Activated T-cell treated with anti-CD3 and anti-CD28 coated beads, Interleukin-2, amount 50 U/mL, for 24 hours (primary cell): ENCODE data around the gene BTBD19.
A peak's percentile ranks its signal among the peaks of the same experiment; 100 is the strongest.

Source experiments
- DNase-seq: peaks from one replicate; pipeline ENCODE4 v3.0.0-alpha.2; 2020
- H3K27ac Mint-ChIP-seq: 2 replicates; pipeline ENCODE4 v1.8.0; 2020; ENCODE audit warnings: mild to moderate bottlenecking, mixed read lengths
- H3K27me3 Mint-ChIP-seq: 2 replicates; pipeline ENCODE4 v1.8.0; 2020; ENCODE audit warnings: mixed read lengths
- H3K36me3 Mint-ChIP-seq: 2 replicates; pipeline ENCODE4 v1.8.0; 2020; ENCODE audit warnings: low read depth, mixed read lengths
- H3K4me1 Mint-ChIP-seq: 2 replicates; pipeline ENCODE4 v1.8.0; 2020; ENCODE audit warnings: low read depth, mixed read lengths
- H3K4me3 Mint-ChIP-seq: 2 replicates; pipeline ENCODE4 v1.8.0; 2020; ENCODE audit warnings: mild to moderate bottlenecking, moderate library complexity, mixed read lengths
- H3K9me3 Mint-ChIP-seq: 2 replicates; pipeline ENCODE4 v1.8.0; 2020; ENCODE audit warnings: mixed read lengths

BTBD19 gene

GRCh38 chr1:44799770-44800584 lies 8.3 kb upstream of the BTBD19 start, which contains the start of gene PLK3:
PLK3 (plus strand) TSS chr1:44800377; CDS start chr1:44800464, 87 bp downstream.
- Mint-ChIP-seq H3K36me3 (peaks cover 46% of the 10 kb centered on the region), H3K4me1 (peaks cover 45% of the 10 kb centered on the region), H3K27me3 (no peaks in the 10 kb centered on the region), H3K9me3 (no peaks in the 10 kb centered on the region), H3K4me3 (peak within 1 kb of the TSS; percentile 88), H3K27ac (peak within 1 kb of the TSS; percentile 99)
- peak; percentile 99 for DNase-seq

GRCh38 chr1:44801491-44802305 lies 6.6 kb upstream of the BTBD19 start:
- Mint-ChIP-seq H3K27ac (peak overlapping the region; percentile 94), H3K4me1 (peaks cover 58% of the 10 kb centered on the region), H3K27me3 (no peaks in the 10 kb centered on the region), H3K36me3 (peaks cover 59% of the 10 kb centered on the region), H3K4me3 (peak overlapping the region; percentile 88), H3K9me3 (no peaks in the 10 kb centered on the region)
- DNase-seq = peak; percentile 70

- Mint-ChIP-seq H3K27me3 (no peaks in the 10 kb centered on the region), H3K27ac (peak overlapping the region; percentile 94), H3K36me3 (peaks cover 66% of the 10 kb centered on the region), H3K9me3 (no peaks in the 10 kb centered on the region), H3K4me1 (peaks cover 66% of the 10 kb centered on the region), H3K4me3 (peak overlapping the region; percentile 88)
- DNase-seq = no peak
Observed at GRCh38 chr1:44802306-44803061, 5.8 kb upstream of the BTBD19 start.

- Mint-ChIP-seq H3K9me3 (no peaks in the 10 kb centered on the region), H3K27me3 (no peaks in the 10 kb centered on the region), H3K36me3 (peaks cover 71% of the 10 kb centered on the region), H3K4me3 (peak overlapping the region; percentile 88), H3K4me1 (peaks cover 71% of the 10 kb centered on the region), H3K27ac (peak overlapping the region; percentile 94)
- DNase-seq = no peak
Observed at GRCh38 chr1:44803062-44803311, 5.3 kb upstream of the BTBD19 start.

GRCh38 chr1:44803312-44804095 lies 4.8 kb upstream of the BTBD19 start:
- Mint-ChIP-seq H3K27me3 (no peaks in the 10 kb centered on the region), H3K4me3 (peak overlapping the region; percentile 88), H3K4me1 (peaks cover 75% of the 10 kb centered on the region), H3K27ac (peak overlapping the region; percentile 94), H3K9me3 (no peaks in the 10 kb centered on the region), H3K36me3 (peaks cover 76% of the 10 kb centered on the region)
- peak; percentile 31 for DNase-seq

- DNase-seq = peak; percentile 33
- no peaks in the 10 kb centered on the region for H3K9me3 Mint-ChIP-seq
- peak overlapping the region; percentile 94 for H3K27ac Mint-ChIP-seq
- peaks cover 84% of the 10 kb centered on the region for H3K4me1 Mint-ChIP-seq
- H3K36me3 Mint-ChIP-seq = peaks cover 88% of the 10 kb centered on the region
- H3K27me3 Mint-ChIP-seq = no peaks in the 10 kb centered on the region
- H3K4me3 Mint-ChIP-seq = peak overlapping the region; percentile 88
Observed at GRCh38 chr1:44805311-44806024, 2.9 kb upstream of the BTBD19 start.

- Mint-ChIP-seq H3K9me3 (no peaks in the 10 kb centered on the region), H3K27me3 (no peaks in the 10 kb centered on the region), H3K36me3 (peaks cover 88% of the 10 kb centered on the region), H3K4me1 (peaks cover 91% of the 10 kb centered on the region), H3K4me3 (peak overlapping the region; percentile 88), H3K27ac (peak overlapping the region; percentile 99)
- DNase-seq = no peak
Observed at GRCh38 chr1:44806025-44806703, 2.2 kb upstream of the BTBD19 start.

GRCh38 chr1:44806704-44807363 lies 1.5 kb upstream of the BTBD19 start, which contains the start of gene DYNLT4:
DYNLT4 (minus strand) TSS chr1:44807351; CDS start chr1:44806668, 683 bp downstream.
- Mint-ChIP-seq H3K36me3 (peaks cover 88% of the 10 kb centered on the region), H3K27me3 (no peaks in the 10 kb centered on the region), H3K9me3 (no peaks in the 10 kb centered on the region), H3K4me1 (peaks cover 96% of the 10 kb centered on the region), H3K27ac (peak within 1 kb of the TSS; percentile 99), H3K4me3 (peak within 1 kb of the TSS; percentile 80)
- DNase-seq = no peak

- peak; percentile 91 for DNase-seq
- H3K27me3 Mint-ChIP-seq = no peaks in the 10 kb centered on the region
- peaks cover 96% of the 10 kb centered on the region for H3K4me1 Mint-ChIP-seq
- H3K27ac Mint-ChIP-seq = peak overlapping the region; percentile 99
- H3K36me3 Mint-ChIP-seq = peaks cover 86% of the 10 kb centered on the region
- H3K4me3 Mint-ChIP-seq = peak overlapping the region; percentile 80
- H3K9me3 Mint-ChIP-seq = no peaks in the 10 kb centered on the region
Observed at GRCh38 chr1:44807364-44808062, 810 bp upstream of the BTBD19 start.

GRCh38 chr1:44808938-44809917 lies 905 bp downstream of the BTBD19 start:
- peak; percentile 87 for DNase-seq
- peaks cover 89% of the 10 kb centered on the region for H3K4me1 Mint-ChIP-seq
- H3K27me3 Mint-ChIP-seq = no peaks in the 10 kb centered on the region
- H3K4me3 Mint-ChIP-seq = peak overlapping the region; percentile 80
- peaks cover 75% of the 10 kb centered on the region for H3K36me3 Mint-ChIP-seq
- no peaks in the 10 kb centered on the region for H3K9me3 Mint-ChIP-seq
- peak overlapping the region; percentile 99 for H3K27ac Mint-ChIP-seq

- peaks cover 86% of the 10 kb centered on the region for H3K4me1 Mint-ChIP-seq
- DNase-seq = peak; percentile 65
- peak overlapping the region; percentile 99 for H3K27ac Mint-ChIP-seq
- peaks cover 75% of the 10 kb centered on the region for H3K36me3 Mint-ChIP-seq
- peak overlapping the region; percentile 80 for H3K4me3 Mint-ChIP-seq
- H3K9me3 Mint-ChIP-seq = no peaks in the 10 kb centered on the region
- H3K27me3 Mint-ChIP-seq = no peaks in the 10 kb centered on the region
Observed at GRCh38 chr1:44810101-44810761, 1.9 kb downstream of the BTBD19 start.
